ENCODE data around the gene PIK3R3.

DNA sequence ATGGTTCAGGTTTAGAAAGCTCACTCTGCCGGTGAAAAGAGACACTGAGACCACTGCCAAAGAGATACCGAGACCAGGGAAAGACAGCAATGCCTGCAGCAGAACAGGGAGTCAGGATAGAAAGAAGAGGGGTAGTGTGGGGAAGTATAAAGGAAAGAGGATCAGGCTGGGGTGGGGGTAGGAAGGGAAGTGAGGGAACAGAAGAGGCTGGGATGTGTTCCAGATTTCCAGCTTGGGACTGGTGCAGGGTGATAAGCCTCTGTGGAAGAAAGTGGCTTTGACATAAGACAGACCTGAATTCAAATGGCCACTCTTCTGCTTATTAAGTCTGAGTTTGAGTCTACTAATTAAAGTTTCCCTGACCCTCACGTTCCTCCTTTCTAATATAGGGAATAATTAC is 105.9 kb downstream of the PIK3R3 start:
- TF ChIP-seq POLR2AphosphoS5 (IDR thresholded peaks at IDR 0.05; ENCODE audit: low read depth, low read length), result no peak
- no peak for TF ChIP-seq POLR2A (IDR thresholded peaks at IDR 0.05; ENCODE audit: low read depth, low read length)

Data from GM12892 (cell line).